GM18508 (cell line): ENCODE data around the gene ZNF493.

ENCODE experiments used
- ATAC-seq: cut with Tn5 transposase; IDR thresholded peaks from one replicate; pipeline ENCODE4 v1.9.1; 2021; ENCODE audit warnings: moderate number of reproducible peaks; ENCODE audit not compliant: insufficient read depth, unreplicated experiment

Gene ZNF493

GRCh38 chr19:21396893-21397572 is at the start of gene ZNF493:
Gene ZNF493, plus strand, starts transcription at chr19:21397133. Its CDS starts 105 bp downstream, at chr19:21397238.
- peak; percentile 100 for ATAC-seq

DNA sequence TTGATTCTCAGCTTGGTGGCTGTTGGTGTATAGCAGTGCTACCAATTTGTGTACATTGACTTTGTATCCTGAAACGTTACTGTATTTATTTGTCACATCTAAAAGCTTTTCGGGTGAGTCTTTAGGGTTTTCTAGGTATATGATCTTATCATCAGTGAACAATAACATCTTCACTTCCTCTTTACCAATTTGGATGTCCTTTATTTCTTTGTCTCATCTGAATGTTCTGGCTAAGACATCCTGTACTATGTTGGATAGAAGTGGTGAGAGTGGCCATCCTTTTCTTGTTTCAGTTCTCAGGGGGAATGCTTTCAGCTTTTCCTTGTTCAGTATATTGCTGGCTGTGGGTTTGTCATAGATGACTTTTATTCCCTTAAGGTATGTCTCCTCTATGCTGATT is 44.1 kb upstream of the ZNF493 start:
- ATAC-seq = no peak

DNA sequence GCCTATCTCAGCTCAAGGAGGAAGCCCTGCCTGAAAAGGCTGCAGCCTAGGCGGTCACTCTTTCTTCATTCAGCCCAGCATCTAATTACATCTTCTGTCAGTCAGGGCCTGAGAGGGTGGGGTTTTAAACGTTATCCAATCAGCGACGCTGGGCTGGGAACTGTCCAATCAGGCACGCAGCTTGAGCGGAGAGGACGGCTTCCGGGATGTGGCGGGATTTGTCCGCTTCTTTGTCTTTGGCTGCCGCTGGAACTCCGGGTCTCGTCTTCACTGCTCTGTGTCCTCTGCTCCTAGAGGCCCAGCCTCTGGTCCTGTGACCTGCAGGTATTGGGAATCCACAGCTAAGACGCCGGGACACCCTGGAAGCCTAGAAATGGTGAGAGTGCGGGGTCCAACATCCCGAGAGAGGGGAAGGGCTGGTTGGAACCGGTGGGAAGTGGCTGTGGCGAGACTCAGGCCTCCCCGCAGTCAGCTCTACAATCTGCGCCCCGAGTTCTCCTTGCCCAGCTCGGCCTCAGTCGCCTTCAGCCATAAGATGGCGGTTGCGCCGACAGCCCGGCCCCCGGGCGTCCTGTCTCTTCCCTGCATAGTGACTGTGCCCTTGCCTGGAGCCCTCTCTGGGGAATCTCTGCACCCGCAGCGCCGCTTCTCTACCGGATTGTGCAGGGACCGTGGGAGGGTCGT is 38.0 kb upstream of the ZNF493 start, which contains the start of gene ZNF738:
ZNF738 (plus strand) TSS at position 233 of the 684 bp plus-strand sequence; CDS start at position 374, 141 bp downstream.
- ATAC-seq = peak; percentile 95

- no peak for ATAC-seq
These were observed 34.6 kb upstream of the ZNF493 start for GRCh38 chr19:21362291-21362690.

- no peak for ATAC-seq
These were observed 12.9 kb upstream of the ZNF493 start for GRCh38 chr19:21383980-21384582.

DNA sequence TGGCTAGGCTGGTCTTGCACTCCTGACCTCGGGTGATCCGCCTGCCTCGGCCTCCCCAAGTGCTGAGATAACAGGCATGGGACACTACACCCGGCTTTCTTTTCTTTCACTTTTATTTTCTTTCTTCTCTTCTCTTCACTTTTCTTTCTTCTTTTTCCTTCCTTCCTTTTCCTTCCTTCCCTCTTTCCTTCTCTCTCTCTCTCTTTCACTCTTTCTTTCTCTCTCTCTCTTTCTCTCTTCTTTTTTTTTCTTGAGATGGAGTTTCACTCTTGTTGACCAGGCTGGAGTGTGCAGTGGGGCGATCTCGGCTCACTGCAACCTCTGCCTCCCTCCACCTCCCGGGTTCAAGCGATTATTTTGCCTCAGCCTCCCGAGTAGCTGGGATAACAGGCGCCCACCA is 812 bp upstream of the ZNF493 start:
- ATAC-seq = no peak

GRCh38 chr19:21398851-21399250 is 1.9 kb downstream of the ZNF493 start:
- ATAC-seq = no peak

- ATAC-seq = no peak
These were observed 5.5 kb downstream of the ZNF493 start for GRCh38 chr19:21402303-21402985.

DNA sequence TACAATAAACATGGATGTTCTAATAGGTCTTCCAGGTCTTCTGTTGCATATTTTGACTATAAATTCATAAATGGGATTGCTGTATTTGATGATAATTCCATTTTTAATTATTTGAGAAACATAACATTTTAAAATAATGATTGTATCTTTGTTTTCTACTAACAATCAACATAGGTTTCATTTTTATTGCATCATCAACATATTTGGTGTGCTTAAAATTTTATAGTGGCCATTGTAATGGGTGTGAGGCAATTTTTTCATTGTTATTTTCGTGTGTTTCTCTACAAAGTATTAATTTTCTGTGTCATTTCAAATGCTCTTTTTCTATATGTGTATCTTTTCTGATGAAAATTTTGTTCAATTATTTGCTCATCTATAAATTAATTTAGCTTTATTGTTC is 13.2 kb downstream of the ZNF493 start:
- no peak for ATAC-seq

- no peak for ATAC-seq
These were observed 25.3 kb downstream of the ZNF493 start for GRCh38 chr19:21422244-21422643.

DNA sequence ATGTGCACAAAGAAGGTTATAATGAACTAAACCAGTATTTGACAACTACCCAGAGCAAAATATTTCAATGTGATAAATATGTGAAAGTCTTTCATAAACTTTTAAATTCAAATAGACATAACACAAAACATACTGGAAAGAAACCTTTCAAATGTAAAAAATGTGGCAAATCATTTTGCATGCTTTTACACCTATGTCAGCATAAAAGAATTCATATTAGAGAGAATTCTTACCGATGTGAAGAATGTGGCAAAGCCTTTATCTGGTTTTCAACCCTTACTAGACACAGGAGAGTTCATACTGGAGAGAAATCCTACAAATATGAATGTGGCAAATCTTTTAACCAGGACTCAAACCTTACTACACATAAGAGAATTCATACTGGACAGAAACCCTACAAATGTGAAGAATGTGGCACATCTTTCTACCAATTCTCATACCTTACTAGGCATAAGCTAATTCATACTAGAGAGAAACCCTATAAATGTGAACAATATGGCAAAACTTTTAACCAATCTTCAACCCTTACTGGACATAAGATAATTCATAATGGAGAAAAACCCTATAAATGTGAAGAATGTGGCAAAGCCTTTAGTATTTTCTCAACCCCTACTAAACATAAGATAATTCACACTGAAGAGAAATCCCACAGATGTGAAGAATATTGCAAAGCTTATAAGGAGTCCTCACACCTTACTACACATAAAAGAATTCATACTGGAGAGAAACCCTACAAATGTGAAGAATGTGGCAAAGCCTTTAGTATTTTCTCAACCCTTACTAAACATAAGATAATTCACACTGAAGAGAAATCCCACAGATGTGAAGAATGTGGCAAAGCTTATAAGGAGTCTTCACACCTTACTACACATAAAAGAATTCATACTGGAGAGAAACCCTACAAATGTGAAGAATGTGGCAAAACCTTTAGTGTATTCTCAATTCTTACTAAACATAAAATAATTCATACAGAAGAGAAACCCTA is 26.4 kb downstream of the ZNF493 start:
- ATAC-seq = no peak

DNA sequence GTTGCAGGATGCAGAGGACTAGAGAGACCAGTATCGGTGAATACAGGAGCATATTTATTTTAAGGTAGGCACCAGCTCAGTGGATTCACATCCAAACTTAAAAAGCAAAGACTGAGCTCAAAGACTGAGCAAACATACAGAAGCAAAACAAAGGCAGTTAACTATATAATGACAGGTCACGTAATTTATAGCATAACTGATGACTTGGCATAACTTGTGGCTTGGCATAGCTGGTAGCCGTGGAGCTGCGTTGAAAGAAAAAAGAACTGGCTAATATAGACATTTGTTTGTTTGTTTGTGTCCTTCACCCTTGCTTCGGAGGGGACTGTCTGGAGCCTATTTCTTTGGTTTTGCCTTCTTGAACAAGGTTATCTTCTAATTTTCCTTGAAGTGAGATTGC is 33.7 kb downstream of the ZNF493 start:
- no peak for ATAC-seq

GRCh38 chr19:21432590-21432989 is 35.7 kb downstream of the ZNF493 start:
- no peak for ATAC-seq

DNA sequence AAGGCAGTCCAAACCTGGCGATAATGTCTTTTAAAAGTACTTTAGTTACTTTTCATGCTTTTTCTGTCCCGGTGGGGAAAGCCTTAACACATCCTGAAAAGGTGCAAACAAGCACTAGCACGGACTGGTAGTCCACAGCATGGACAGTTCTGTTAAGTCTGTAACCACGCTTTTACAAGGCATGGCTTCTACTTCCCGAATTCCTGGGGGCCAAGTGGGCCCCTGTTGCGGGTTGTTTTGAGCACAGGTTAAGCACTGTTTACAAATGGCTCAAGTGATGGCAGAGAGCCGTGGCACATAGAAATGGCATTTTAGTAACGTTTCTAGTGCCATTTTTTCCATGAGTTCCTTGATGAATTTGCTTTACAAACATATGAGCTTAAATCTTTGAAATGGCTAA is 37.6 kb downstream of the ZNF493 start:
- no peak for ATAC-seq

DNA sequence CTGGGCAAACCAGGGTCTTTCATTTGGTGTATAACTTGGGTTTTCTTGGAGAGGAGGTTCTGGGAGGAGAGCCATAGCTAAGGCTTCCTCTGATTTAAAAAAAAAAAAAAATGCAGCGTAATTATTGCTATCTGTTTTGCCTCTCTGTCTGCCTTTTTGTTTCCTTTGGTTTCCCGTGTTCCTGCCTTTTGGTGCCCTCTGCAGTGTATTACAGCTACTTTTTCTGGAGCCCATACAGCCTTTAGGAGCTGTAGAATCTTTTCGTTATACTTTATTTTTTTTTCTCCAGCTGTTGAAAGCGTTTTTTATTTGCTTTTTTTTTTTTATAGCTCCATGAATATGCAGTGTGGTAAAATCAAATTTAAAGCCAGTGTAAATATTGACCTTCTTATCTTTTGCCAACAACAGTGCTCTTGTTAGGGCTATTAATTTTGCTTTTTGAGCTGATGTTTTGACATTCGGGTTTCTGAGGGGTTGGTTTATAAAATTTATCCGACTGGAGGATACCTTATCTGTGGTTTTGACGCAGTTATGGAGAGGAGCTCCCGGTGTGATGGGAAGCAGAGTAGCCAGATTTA is 38.1 kb downstream of the ZNF493 start:
- ATAC-seq = no peak

GRCh38 chr19:21439201-21439751 is 42.3 kb downstream of the ZNF493 start:
- no peak for ATAC-seq

DNA sequence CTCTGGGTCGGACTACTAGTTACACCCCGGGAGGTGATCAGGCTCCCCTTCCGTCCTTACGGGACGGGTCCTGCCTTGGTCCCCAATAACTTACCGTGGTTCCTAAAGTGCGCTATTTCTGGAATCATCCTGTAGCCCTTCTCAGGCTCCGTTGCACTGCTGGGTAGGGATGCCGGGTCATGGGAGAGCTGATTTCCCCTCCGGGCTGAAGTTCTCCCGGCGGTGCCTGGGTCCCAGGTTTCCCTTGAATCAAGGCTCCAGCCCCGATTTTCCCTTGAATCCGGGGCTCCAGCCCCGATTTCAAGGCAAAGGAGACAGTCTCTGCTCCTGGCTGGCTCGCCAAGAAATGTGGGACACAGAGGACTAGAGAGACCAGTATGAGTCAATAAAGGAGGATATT is 43.4 kb downstream of the ZNF493 start:
- ATAC-seq = no peak

- no peak for ATAC-seq
These were observed 54.3 kb downstream of the ZNF493 start for GRCh38 chr19:21451187-21451586.

- ATAC-seq = no peak
These were observed 58.0 kb downstream of the ZNF493 start for GRCh38 chr19:21454901-21455300.
